ENCODE measurements around the gene FAM228B. TPM values are rescaled to one million over a fixed set of nuclear protein-coding genes. Genes with fewer than 3 reads are reported as not detected.
A peak's percentile ranks its signal among the peaks of the same experiment; 100 is the strongest.
"Not testable (repeated sequence)": the region's sequence is repeated elsewhere in the genome, so short reads cannot be mapped to it uniquely, and the experiment has no call there.

The FAM228B gene
- total and polyA plus RNA-seq, 5 experiments from 2014 or later, result 6.5 to 28.5 (median 8.7) TPM

DNA sequence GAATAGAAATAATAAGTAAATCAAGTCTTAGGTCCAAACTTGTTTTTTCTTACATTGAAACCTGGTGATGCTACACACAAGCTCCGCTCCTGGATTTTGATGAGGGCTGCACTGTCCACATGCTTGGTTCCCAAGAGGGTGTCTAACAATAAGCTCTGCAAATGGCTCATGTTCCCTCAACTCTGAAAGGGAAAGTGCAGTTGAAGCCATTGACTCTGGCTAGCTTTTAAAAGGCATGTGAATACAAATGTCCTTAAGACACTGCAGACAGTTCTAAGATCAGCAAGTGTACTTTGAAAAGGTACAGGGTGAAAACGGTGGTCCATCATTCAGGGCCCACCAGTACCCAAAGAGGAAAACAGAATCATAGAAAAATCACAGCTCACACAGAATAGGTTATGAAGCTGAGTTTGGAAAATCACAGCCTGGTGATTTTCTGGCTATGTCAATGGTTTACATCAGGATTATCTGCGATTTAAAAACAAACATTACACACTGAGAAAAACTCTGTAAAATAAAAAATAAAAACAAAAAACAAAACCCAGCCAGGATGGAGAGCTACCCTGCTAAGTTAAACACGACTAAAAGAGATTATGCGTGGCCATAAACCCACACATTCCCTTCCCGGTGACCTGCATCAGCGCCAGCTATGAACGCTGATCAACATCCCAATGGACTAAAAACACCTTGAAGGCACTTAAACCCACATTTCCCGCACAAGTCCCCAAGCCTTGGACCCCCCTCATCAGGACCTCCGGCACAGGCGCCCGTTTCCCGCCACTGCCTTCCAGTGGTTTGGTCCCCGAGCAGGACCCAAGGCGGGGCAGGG lies 689 bp upstream of the FAM228B start:
- no peaks in the 10 kb centered on the region for H3K27me3 Mint-ChIP-seq
- POLR2A ChIA-PET, result interaction anchor here (1.2 to 2.3 kb wide), 3 partner anchors 46 to 237 kb away, joined by 3 to 10 read pairs (median 4); partner anchors contain the start of genes ATAD2B and SF3B6
- H3K27ac Mint-ChIP-seq, result peak overlapping the region; percentile 40 to 90 (median 78)
- H3K36me3 Mint-ChIP-seq, result no peaks in the 10 kb centered on the region
- H3K4me3 Mint-ChIP-seq, result peak overlapping the region; percentile 78 to 91 (median 87)
- peaks cover 5 to 22% (median 14%) of the 10 kb centered on the region in 4 donors for H3K4me1 Mint-ChIP-seq
- ATAC-seq (no peak), DNase-seq (no peak)
- no peaks in the 10 kb centered on the region for H3K9me3 Mint-ChIP-seq

- peak; percentile 1 to 14 for ATAC-seq
Observed at GRCh38 chr2:24123922-24124580, 782 bp downstream of the FAM228B start.

DNA sequence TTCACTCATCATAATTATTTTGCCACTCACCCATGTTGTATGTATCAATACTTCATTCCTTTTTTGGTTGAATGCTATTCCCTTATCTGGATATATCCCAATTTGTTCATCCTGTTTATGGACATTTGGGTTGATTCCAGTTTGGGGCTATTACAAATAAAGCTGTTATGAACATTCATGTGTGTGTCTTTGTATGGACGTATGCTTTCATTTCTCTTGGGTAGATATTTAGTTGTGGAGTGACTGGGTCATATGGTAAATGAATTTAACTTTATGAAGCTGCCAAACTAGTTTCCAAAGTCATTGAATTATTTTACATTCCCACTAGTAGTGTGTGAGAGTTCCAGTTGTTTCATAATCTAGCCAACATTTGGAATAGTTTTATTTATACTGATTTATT lies 2.7 kb downstream of the FAM228B start:
- H3K36me3 Mint-ChIP-seq, result no peaks in the 10 kb centered on the region
- peak overlapping the region in 3 of 10 donors; percentile 29 to 45 (median 31) for H3K4me3 Mint-ChIP-seq
- H3K4me1 Mint-ChIP-seq, result peaks cover 11 to 22% (median 14%) of the 10 kb centered on the region in 4 donors
- POLR2A ChIA-PET, result no interaction called here
- H3K9me3 Mint-ChIP-seq, result no peaks in the 10 kb centered on the region
- no peak for ATAC-seq
- peak overlapping the region in 2 of 10 donors; percentile 43 to 63 for H3K27ac Mint-ChIP-seq
- DNase-seq, result no peak
- H3K27me3 Mint-ChIP-seq, result no peaks in the 10 kb centered on the region

More at GRCh38 chr2:24123922-24124580, 782 bp downstream of the FAM228B start:
- H3K27ac Mint-ChIP-seq, result peak overlapping the region; percentile 61 to 93 (median 84)
- no peak for DNase-seq
- H3K36me3 Mint-ChIP-seq, result no peaks in the 10 kb centered on the region
- POLR2A ChIA-PET, result interaction anchor here (0.8 to 2.3 kb wide), 3 partner anchors 14 to 197 kb away, joined by 3 to 10 read pairs (median 3); partner anchors contain the start of genes ATAD2B and WDCP
- no peaks in the 10 kb centered on the region for H3K27me3 Mint-ChIP-seq
- peaks cover 8 to 22% (median 14%) of the 10 kb centered on the region in 4 donors for H3K4me1 Mint-ChIP-seq
- H3K9me3 Mint-ChIP-seq, result no peaks in the 10 kb centered on the region
- peak overlapping the region; percentile 78 to 90 (median 82) for H3K4me3 Mint-ChIP-seq

GRCh38 chr2:24132543-24132942 lies 9.3 kb downstream of the FAM228B start:
- Mint-ChIP-seq H3K4me3 (no peak overlapping the region), H3K27ac (no peak overlapping the region), H3K36me3 (peaks cover 0 to 9% (median 0%) of the 10 kb centered on the region in 3 donors), H3K9me3 (peaks cover 0 to 15% (median 8%) of the 10 kb centered on the region in 9 donors), H3K27me3 (no peaks in the 10 kb centered on the region), H3K4me1 (peaks cover 0 to 6% (median 0%) of the 10 kb centered on the region in 4 donors)
- DNase-seq (no peak), ATAC-seq (no peak)
- POLR2A ChIA-PET, result interaction anchor here (0.5 kb wide), 1 partner anchor 192 kb away, joined by 4 read pairs; the partner anchor contains the start of gene UBXN2A

- POLR2A ChIA-PET, H3K4me1 Mint-ChIP-seq, ATAC-seq, DNase-seq, H3K9me3 Mint-ChIP-seq, H3K4me3 Mint-ChIP-seq, H3K27ac Mint-ChIP-seq, H3K27me3 Mint-ChIP-seq: not testable (repeated sequence)
- peaks cover 0 to 22% (median 7%) of the 10 kb centered on the region in 3 donors for H3K36me3 Mint-ChIP-seq
Observed at GRCh38 chr2:24140305-24140704, 17.0 kb downstream of the FAM228B start.

- H3K9me3 Mint-ChIP-seq, result peaks cover 7 to 37% (median 23%) of the 10 kb centered on the region in 9 donors
- no peak overlapping the region for H3K27ac Mint-ChIP-seq
- H3K27me3 Mint-ChIP-seq, result no peaks in the 10 kb centered on the region
- peaks cover 34 to 60% (median 36%) of the 10 kb centered on the region in 3 donors for H3K36me3 Mint-ChIP-seq
- no peaks in the 10 kb centered on the region for H3K4me1 Mint-ChIP-seq
- POLR2A ChIA-PET, result no interaction called here
- H3K4me3 Mint-ChIP-seq, result no peak overlapping the region
- no peak for DNase-seq
- ATAC-seq, result no peak
Observed at GRCh38 chr2:24147364-24147763, 24.1 kb downstream of the FAM228B start.

DNA sequence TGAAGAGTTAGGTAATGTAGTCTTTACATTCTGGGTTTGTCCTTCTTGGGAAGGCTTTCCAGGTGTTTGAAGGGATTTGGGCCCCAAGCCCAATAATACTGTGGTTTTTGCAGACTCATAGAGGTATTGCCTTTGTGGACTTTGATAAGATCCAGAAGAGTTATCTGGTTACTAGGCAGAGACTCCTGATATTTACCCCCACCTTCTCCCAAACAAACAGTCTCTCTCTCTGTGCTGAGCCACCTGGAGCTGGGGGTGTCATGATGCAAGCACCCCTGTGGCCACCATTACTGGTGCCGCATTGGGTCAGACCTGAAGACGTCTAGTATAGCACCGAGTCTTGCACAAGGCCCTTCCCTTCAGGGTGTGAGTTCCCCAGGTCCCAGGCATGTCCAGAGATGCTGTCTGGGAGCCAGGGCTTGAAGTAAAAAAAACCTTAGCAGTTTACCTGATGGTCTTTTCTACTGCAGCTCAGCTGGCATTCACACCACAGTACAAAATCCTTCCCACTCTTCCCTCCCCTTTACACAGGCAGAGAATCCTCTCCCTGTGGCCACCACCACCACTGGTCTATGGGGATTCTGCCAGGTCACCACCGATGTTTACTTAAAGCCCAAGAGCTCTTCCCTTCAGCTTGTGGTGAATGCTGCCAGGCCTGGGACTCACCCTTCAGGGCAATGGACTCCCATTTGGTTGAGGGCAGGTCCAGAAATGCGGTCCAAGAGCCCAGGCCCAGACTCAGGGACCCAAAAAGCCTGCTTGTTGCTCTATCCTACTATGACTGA lies 29.3 kb downstream of the FAM228B start:
- Mint-ChIP-seq H3K36me3 (peaks cover 23 to 45% (median 41%) of the 10 kb centered on the region in 3 donors), H3K27me3 (no peaks in the 10 kb centered on the region), H3K4me1 (no peaks in the 10 kb centered on the region), H3K9me3 (peaks cover 2 to 20% (median 14%) of the 10 kb centered on the region in 9 donors), H3K27ac (peak overlapping the region in 2 of 10 donors; percentile 20 to 59), H3K4me3 (no peak overlapping the region)
- POLR2A ChIA-PET, result no interaction called here
- ATAC-seq (no peak), DNase-seq (no peak)

DNA sequence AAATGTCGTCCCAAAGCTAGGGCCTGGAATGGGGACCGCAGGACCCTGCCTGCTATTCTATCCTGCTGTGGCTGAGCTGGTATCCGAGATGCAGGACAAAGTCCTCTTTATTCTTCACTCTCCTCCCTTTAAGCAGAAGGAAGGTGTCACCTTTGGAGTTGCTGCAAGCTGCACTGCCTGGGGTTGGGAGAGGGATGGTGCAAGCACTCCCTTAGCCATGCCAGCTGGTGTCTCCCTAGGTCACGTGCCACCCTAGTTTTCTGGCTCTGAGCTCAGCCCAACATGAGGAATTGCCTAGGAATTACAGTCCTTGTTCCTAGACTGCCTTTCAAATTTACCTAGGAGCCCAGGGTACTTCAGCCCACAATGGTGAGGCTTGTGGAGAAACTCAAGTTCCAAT lies 30.2 kb downstream of the FAM228B start:
- DNase-seq (no peak), ATAC-seq (no peak)
- H3K4me3 Mint-ChIP-seq, result no peak overlapping the region
- no peak overlapping the region for H3K27ac Mint-ChIP-seq
- H3K9me3 Mint-ChIP-seq, result peaks cover 2 to 13% (median 8%) of the 10 kb centered on the region in 9 donors
- POLR2A ChIA-PET, result no interaction called here
- no peaks in the 10 kb centered on the region for H3K4me1 Mint-ChIP-seq
- H3K36me3 Mint-ChIP-seq, result peaks cover 14 to 40% (median 39%) of the 10 kb centered on the region in 3 donors
- peaks cover 0 to 3% (median 0%) of the 10 kb centered on the region in 5 donors for H3K27me3 Mint-ChIP-seq

DNA sequence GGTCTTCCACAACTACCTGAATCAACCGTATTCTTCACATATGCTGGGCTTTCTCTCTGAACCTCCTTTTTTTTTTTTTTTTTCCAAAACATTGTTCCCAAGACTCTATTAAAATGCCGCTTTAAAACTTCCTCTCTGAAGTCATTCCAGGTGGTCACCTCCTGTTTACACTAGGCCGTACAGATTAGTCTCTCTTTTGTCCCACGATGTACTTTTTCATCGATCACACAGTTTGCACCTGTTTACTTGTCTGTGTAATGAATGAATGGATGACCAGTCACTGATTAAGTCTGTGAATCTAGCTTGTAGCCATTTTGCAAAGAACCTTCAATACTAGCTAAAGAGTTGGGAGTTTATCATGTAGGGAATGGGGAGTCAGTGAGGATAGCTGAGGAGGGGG lies 34.9 kb downstream of the FAM228B start:
- Mint-ChIP-seq H3K27ac (no peak overlapping the region), H3K27me3 (peaks cover 0 to 3% (median 0%) of the 10 kb centered on the region in 5 donors), H3K4me3 (no peak overlapping the region), H3K4me1 (no peaks in the 10 kb centered on the region), H3K36me3 (peaks cover 5 to 33% (median 33%) of the 10 kb centered on the region in 3 donors), H3K9me3 (peaks cover 0 to 9% (median 0%) of the 10 kb centered on the region in 9 donors)
- POLR2A ChIA-PET, result interaction anchor here (0.5 kb wide), 1 partner anchor 28 kb away, joined by 3 read pairs; no protein-coding TSS in a partner anchor
- DNase-seq (no peak), ATAC-seq (no peak)

- DNase-seq (no peak), ATAC-seq (no peak)
- POLR2A ChIA-PET, result no interaction called here
- Mint-ChIP-seq H3K4me1 (peaks cover 0 to 3% (median under 1%) of the 10 kb centered on the region in 4 donors), H3K27me3 (peaks cover 0 to 3% (median 0%) of the 10 kb centered on the region in 5 donors), H3K4me3 (no peak overlapping the region), H3K36me3 (peaks cover 5 to 33% (median 30%) of the 10 kb centered on the region in 3 donors), H3K27ac (no peak overlapping the region), H3K9me3 (peaks cover 0 to 9% (median 0%) of the 10 kb centered on the region in 9 donors)
Observed at GRCh38 chr2:24159708-24160107, 36.4 kb downstream of the FAM228B start.

DNA sequence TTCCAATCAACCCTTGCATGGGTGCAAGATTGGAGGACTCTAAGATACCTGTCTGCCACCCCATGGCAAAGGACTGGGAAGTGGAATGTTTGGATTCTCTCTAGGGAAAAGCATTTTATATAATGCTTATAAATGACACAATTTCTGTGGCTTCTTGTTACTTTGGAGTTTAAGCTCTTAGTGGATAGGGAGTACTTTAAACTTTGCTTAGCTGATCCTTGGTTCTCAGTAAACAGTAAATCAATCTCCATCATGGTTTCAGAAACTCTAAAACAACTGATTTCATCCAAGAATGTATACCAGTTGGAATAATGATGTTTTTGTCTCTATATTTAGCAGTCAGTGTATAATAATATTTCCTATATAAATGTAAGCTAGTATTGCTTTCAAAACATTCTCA lies 37.5 kb downstream of the FAM228B start:
- Mint-ChIP-seq H3K4me1 (peaks cover 0 to 3% (median 2%) of the 10 kb centered on the region in 4 donors), H3K27me3 (peaks cover 0 to 3% (median 0%) of the 10 kb centered on the region in 5 donors), H3K36me3 (peaks cover 5 to 33% (median 28%) of the 10 kb centered on the region in 3 donors), H3K9me3 (peaks cover 0 to 9% (median 0%) of the 10 kb centered on the region in 9 donors), H3K4me3 (no peak overlapping the region), H3K27ac (no peak overlapping the region)
- DNase-seq, result no peak
- ATAC-seq, result no peak
- POLR2A ChIA-PET, result no interaction called here

DNA sequence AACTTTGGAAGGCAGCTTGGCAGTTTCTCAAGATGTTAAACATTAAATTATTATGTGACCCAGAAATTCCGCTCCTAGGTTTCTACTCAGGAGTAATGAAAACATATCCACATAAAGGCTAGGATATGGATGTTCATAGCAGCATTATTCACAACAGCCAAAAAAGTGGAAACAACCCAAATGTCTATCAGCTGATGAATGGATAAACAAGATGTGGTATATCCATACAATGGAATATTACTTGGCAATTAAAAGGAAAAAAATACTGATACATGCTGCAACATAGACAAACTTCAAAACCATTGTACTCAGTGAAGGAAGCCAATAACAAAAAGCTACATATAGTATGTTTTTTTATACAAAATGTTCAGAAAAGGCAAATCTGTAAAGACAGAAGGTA lies 39.2 kb downstream of the FAM228B start:
- H3K27me3 Mint-ChIP-seq, result peaks cover 0 to 3% (median 0%) of the 10 kb centered on the region in 5 donors
- no peak overlapping the region for H3K27ac Mint-ChIP-seq
- POLR2A ChIA-PET, result interaction anchor here (0.6 kb wide), 1 partner anchor 44 kb away, joined by 3 read pairs; no protein-coding TSS in a partner anchor
- H3K36me3 Mint-ChIP-seq, result peaks cover 5 to 24% (median 23%) of the 10 kb centered on the region in 3 donors
- ATAC-seq (no peak), DNase-seq (no peak)
- H3K9me3 Mint-ChIP-seq, result peaks cover 0 to 9% (median 0%) of the 10 kb centered on the region in 9 donors
- peaks cover 0 to 3% (median 2%) of the 10 kb centered on the region in 4 donors for H3K4me1 Mint-ChIP-seq
- no peak overlapping the region for H3K4me3 Mint-ChIP-seq

Data from naive thymus-derived CD8-positive, alpha-beta T cell (primary cell).